HepG2 (cell line): Measurements from ENCODE around the gene RAD23A. TPM values are rescaled to one million over a fixed set of nuclear protein-coding genes. Genes with fewer than 3 reads are reported as not detected.
A peak's percentile ranks its signal among the peaks of the same experiment; 100 is the strongest.

Source experiments
- BCL6 ChIP-seq: IDR thresholded peaks from 2 replicates; pipeline ENCODE4 v1.6.1; 2016; ENCODE audit warnings: missing genetic modification reagents, missing compliant biosample characterization
- CBFB ChIP-seq: sonication (generic); formaldehyde crosslinking; IDR thresholded peaks from 2 replicates; pipeline ENCODE4 v1.4.0; 2020; ENCODE audit warnings: missing genetic modification reagents
- CC2D1A ChIP-seq: sonication (generic); formaldehyde crosslinking; IDR thresholded peaks from 2 replicates; pipeline ENCODE4 v1.8.1; 2023; ENCODE audit warnings: mild to moderate bottlenecking, missing genetic modification reagents
- GLI4 ChIP-seq: sonication (generic); formaldehyde crosslinking; IDR thresholded peaks from 2 replicates; pipeline ENCODE4 v1.5.1; 2020; ENCODE audit warnings: missing genetic modification reagents, mild to moderate bottlenecking, moderate library complexity, borderline replicate concordance
- JARID2 ChIP-seq: sonication (generic); formaldehyde crosslinking; IDR thresholded peaks from 2 replicates; pipeline ENCODE4 v1.8.1; 2023; ENCODE audit warnings: missing genetic modification reagents, inconsistent platforms; ENCODE audit not compliant: insufficient replicate concordance
- JUNB ChIP-seq: sonication (generic); formaldehyde crosslinking; IDR thresholded peaks from 2 replicates; pipeline ENCODE4 v1.8.0; 2022; ENCODE audit warnings: missing genetic modification reagents, mild to moderate bottlenecking, borderline replicate concordance
- KMT2A ChIP-seq: sonication (generic); formaldehyde crosslinking; IDR thresholded peaks from 2 replicates; pipeline ENCODE4 v1.4.0; 2020; ENCODE audit warnings: missing genetic modification reagents
- MAX ChIP-seq: IDR thresholded peaks from 2 replicates; pipeline ENCODE4 v1.6.1; 2012; ENCODE audit warnings: inconsistent platforms
- MED1 ChIP-seq: sonication (generic); formaldehyde crosslinking; IDR thresholded peaks from 2 replicates; pipeline ENCODE4 v1.4.0; 2020; ENCODE audit warnings: missing genetic modification reagents
- MXD3 ChIP-seq: IDR thresholded peaks from 2 replicates; pipeline ENCODE4 v1.6.1; 2016; ENCODE audit warnings: mild to moderate bottlenecking, missing biosample characterization, missing genetic modification reagents
- RAD51 ChIP-seq: fragments of 450-650 bp; IDR thresholded peaks from 2 replicates; pipeline ENCODE4 v1.6.1; 2016; ENCODE audit warnings: borderline replicate concordance
- SIN3B ChIP-seq: fragments of 150-350 bp; IDR thresholded peaks from 2 replicates; pipeline ENCODE4 v1.6.1; 2014; ENCODE audit warnings: low read length
- ZBTB8A ChIP-seq: sonication (generic); formaldehyde crosslinking; IDR thresholded peaks from 2 replicates; pipeline ENCODE4 v1.4.0; 2020; ENCODE audit warnings: mild to moderate bottlenecking, low read depth, missing genetic modification reagents, borderline replicate concordance
- ZC3H13 ChIP-seq: sonication (generic); formaldehyde crosslinking; IDR thresholded peaks from 2 replicates; pipeline ENCODE4 v1.8.1; 2023; ENCODE audit warnings: mild to moderate bottlenecking, missing genetic modification reagents, moderate library complexity
- ZC3H4 ChIP-seq: sonication (generic); formaldehyde crosslinking; IDR thresholded peaks from 2 replicates; pipeline ENCODE4 v1.4.0; 2020; ENCODE audit warnings: missing genetic modification reagents, borderline replicate concordance
- ZNF124 ChIP-seq: sonication (generic); formaldehyde crosslinking; IDR thresholded peaks from 2 replicates; pipeline ENCODE4 v1.4.0; 2020; ENCODE audit warnings: missing genetic modification reagents
- ZNF383 ChIP-seq: sonication (generic); formaldehyde crosslinking; IDR thresholded peaks from 2 replicates; pipeline ENCODE4 v1.4.0; 2020; ENCODE audit warnings: missing genetic modification reagents, mild to moderate bottlenecking, borderline replicate concordance
- polyA plus RNA-seq, 8 experiments: library from polyadenylated mRNA; depleted of rRNA in 3 of 8; stranded (reverse) in 7 of 8; unstranded in 1 of 8; fragments of >200 nt; fragmentation: Illumina TruSeq in 4 of 8; extraction: Trizol in 4 of 8; gene quantifications; 2 replicates each; pipeline versions ENCODE4 v1.2.1 to v1.2.3, GENCODE V29; 2011 to 2016; ENCODE audit warnings: low read depth in 4 of 8, missing spikeins in 1 of 8, mixed read lengths in 1 of 8; ENCODE audit not compliant: insufficient read depth in 1 of 8
- total RNA-seq, 5 experiments: library from RNA; depleted of rRNA; stranded (reverse); fragments of >200 nt; fragmentation: Illumina TruSeq; extraction: Trizol; gene quantifications; 2 replicates each; pipeline ENCODE4 v1.2.3, GENCODE V29; 2016; ENCODE audit warnings: low read depth in 1 of 5
- TF ChIP-seq, protein P1 (sequence below), 2 experiments: sonication (generic) in 1 of 2; formaldehyde crosslinking in 1 of 2; IDR thresholded peaks; 2 replicates each; pipeline versions ENCODE4 v1.5.1 to v1.6.1; 2011 to 2020; ENCODE audit warnings: borderline replicate concordance in 1 of 2, low read depth in 1 of 2, low read length in 1 of 2, mild to moderate bottlenecking in 1 of 2, missing genetic modification reagents in 1 of 2, moderate library complexity in 1 of 2
- TF ChIP-seq, protein P2 (sequence below): IDR thresholded peaks from 2 replicates; pipeline ENCODE4 v1.6.1; 2016
- TF ChIP-seq, protein P3 (sequence below): sonication (generic); formaldehyde crosslinking; IDR thresholded peaks from 2 replicates; pipeline ENCODE4 v1.5.0; 2020; ENCODE audit warnings: missing genetic modification reagents
- TF ChIP-seq, protein P4 (sequence below): sonication (generic); formaldehyde crosslinking; conservative IDR thresholded peaks from 2 replicates; pipeline ENCODE4 v1.8.0; 2022; ENCODE audit warnings: missing genetic modification reagents
- TF ChIP-seq, protein P5 (sequence below): sonication (generic); IDR thresholded peaks from 2 replicates; pipeline ENCODE4 v1.6.1; 2016; ENCODE audit warnings: low read depth, borderline replicate concordance

RAD23A gene
- total and polyA plus RNA-seq, 2 of the 13 experiments (the other 11 are each of a cell fraction or from before 2014, with no cell fraction given), result 42.5 to 54.2 TPM

DNA sequence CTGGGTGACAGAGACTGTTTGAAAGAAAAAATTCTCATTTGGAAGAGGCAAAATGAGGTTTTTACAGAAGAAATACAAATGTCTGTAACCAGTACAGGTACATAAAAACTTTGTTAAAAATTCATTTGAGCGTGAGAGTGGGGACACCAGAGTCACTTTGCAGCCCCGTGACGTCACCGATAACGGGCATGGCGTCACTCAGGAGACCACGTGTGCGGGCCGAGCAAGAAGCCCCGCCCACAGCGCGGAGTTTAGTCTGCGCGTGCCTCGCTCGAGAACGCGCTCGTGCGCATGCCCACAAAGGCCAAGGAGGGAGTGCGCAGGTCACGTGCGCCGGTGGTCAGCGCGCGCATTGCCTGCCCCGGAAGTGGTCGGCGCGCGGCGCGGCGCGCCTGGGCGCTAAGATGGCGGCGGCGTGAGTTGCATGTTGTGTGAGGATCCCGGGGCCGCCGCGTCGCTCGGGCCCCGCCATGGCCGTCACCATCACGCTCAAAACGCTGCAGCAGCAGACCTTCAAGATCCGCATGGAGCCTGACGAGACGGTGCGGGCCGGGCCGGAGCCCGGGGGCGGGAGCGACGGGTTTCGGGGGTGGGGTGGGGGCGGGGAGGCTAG, at the start of gene RAD23A (continued):
- TF ChIP-seq ZBTB8A (no peak), MXD3 (CRISPR knock-in tag) (no peak; the same call in 1 of the 2 replicates), ZC3H4 (CRISPR knock-in tag) (peak; percentile 82), BCL6 (CRISPR knock-in tag) (no peak; the same call in none of the 2 replicates), JUNB (CRISPR knock-in tag) (no peak), KMT2A (CRISPR knock-in tag) (peak; percentile 32; the same call in 1 of the 2 replicates), CC2D1A (CRISPR knock-in tag) (no peak), CBFB (CRISPR knock-in tag) (peak; percentile 96), GLI4 (CRISPR knock-in tag) (0 out of 2 replicates have a peak, but pooled peaks have one; percentile 55), ZC3H13 (peak; percentile 80; the same call in 1 of the 2 replicates), ZNF124 (CRISPR knock-in tag) (no peak; the same call in none of the 2 replicates), MED1 (CRISPR knock-in tag) (peak; percentile 84; the same call in 1 of the 2 replicates), JARID2 (CRISPR knock-in tag) (no peak), SIN3B (0 out of 2 replicates have a peak, but pooled peaks have one; percentile 23), ZNF383 (CRISPR knock-in tag) (no peak; the same call in 1 of the 2 replicates), RAD51 (peak; percentile 94), MAX (peak; percentile 96)
- TF ChIP-seq, protein P1, sequence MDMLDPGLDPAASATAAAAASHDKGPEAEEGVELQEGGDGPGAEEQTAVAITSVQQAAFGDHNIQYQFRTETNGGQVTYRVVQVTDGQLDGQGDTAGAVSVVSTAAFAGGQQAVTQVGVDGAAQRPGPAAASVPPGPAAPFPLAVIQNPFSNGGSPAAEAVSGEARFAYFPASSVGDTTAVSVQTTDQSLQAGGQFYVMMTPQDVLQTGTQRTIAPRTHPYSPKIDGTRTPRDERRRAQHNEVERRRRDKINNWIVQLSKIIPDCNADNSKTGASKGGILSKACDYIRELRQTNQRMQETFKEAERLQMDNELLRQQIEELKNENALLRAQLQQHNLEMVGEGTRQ (IDR thresholded peaks at IDR 0.05; ENCODE audit: low read depth, low read length), result peak; percentile 97
- TF ChIP-seq, protein P1 (CRISPR knock-in tag; IDR thresholded peaks at IDR 0.05; ENCODE audit: borderline replicate concordance), result peak; percentile 98; the same call in 1 of the 2 replicates
- TF ChIP-seq, protein P2, sequence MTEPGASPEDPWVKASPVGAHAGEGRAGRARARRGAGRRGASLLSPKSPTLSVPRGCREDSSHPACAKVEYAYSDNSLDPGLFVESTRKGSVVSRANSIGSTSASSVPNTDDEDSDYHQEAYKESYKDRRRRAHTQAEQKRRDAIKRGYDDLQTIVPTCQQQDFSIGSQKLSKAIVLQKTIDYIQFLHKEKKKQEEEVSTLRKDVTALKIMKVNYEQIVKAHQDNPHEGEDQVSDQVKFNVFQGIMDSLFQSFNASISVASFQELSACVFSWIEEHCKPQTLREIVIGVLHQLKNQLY, result peak; percentile 85
- TF ChIP-seq, protein P3, sequence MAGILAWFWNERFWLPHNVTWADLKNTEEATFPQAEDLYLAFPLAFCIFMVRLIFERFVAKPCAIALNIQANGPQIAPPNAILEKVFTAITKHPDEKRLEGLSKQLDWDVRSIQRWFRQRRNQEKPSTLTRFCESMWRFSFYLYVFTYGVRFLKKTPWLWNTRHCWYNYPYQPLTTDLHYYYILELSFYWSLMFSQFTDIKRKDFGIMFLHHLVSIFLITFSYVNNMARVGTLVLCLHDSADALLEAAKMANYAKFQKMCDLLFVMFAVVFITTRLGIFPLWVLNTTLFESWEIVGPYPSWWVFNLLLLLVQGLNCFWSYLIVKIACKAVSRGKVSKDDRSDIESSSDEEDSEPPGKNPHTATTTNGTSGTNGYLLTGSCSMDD (CRISPR knock-in tag), result peak; percentile 36; the same call in 1 of the 2 replicates
- TF ChIP-seq, protein P4, sequence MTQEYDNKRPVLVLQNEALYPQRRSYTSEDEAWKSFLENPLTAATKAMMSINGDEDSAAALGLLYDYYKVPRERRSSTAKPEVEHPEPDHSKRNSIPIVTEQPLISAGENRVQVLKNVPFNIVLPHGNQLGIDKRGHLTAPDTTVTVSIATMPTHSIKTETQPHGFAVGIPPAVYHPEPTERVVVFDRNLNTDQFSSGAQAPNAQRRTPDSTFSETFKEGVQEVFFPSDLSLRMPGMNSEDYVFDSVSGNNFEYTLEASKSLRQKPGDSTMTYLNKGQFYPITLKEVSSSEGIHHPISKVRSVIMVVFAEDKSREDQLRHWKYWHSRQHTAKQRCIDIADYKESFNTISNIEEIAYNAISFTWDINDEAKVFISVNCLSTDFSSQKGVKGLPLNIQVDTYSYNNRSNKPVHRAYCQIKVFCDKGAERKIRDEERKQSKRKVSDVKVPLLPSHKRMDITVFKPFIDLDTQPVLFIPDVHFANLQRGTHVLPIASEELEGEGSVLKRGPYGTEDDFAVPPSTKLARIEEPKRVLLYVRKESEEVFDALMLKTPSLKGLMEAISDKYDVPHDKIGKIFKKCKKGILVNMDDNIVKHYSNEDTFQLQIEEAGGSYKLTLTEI, result no peak
- TF ChIP-seq, protein P5, sequence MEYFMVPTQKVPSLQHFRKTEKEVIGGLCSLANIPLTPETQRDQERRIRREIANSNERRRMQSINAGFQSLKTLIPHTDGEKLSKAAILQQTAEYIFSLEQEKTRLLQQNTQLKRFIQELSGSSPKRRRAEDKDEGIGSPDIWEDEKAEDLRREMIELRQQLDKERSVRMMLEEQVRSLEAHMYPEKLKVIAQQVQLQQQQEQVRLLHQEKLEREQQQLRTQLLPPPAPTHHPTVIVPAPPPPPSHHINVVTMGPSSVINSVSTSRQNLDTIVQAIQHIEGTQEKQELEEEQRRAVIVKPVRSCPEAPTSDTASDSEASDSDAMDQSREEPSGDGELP, result no peak
